ENCODE results near the gene WIPF3.

Gene WIPF3

DNA sequence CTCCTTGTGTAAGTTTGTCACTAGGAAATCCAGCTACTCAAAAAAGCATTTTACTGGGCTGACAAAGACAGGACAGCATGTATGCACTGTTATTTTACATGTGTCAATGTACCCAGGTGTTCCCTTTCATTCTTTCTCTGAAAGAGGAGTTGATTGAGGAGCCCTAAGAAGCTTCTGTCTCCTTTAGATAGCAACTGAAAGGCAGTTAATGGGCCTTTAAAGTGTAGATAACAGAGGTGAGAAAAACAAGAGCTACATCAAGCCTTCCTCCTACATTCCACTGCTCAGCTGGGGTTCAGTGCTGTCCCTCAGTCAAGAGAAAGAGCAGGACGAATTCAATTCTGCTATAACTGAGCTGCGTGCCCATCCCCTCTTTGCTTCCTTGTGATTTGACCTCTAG is 12.8 kb upstream of the WIPF3 start:
- TF ChIP-seq TAF1 (IDR thresholded peaks at IDR 0.05; ENCODE audit: low read depth, low read length): no peak
- no peak for TF ChIP-seq POU2F2 (IDR thresholded peaks at IDR 0.05; ENCODE audit: low read depth, low read length)
- TF ChIP-seq SPI1 (IDR thresholded peaks at IDR 0.05; ENCODE audit: low read depth, low read length): no peak
- TF ChIP-seq POLR2A (IDR thresholded peaks at IDR 0.05; ENCODE audit: low read depth, low read length): no peak
- no peak for TF ChIP-seq POLR2AphosphoS5 (IDR thresholded peaks at IDR 0.05; ENCODE audit: low read depth, low read length)
- no peak for TF ChIP-seq PAX5 (IDR thresholded peaks at IDR 0.05; ENCODE audit: insufficient read depth, low read length, severe bottlenecking)
- DNase-seq (ENCODE audit: insufficient read length, low spot score): no peak
- FAIRE-seq: no peak

DNA sequence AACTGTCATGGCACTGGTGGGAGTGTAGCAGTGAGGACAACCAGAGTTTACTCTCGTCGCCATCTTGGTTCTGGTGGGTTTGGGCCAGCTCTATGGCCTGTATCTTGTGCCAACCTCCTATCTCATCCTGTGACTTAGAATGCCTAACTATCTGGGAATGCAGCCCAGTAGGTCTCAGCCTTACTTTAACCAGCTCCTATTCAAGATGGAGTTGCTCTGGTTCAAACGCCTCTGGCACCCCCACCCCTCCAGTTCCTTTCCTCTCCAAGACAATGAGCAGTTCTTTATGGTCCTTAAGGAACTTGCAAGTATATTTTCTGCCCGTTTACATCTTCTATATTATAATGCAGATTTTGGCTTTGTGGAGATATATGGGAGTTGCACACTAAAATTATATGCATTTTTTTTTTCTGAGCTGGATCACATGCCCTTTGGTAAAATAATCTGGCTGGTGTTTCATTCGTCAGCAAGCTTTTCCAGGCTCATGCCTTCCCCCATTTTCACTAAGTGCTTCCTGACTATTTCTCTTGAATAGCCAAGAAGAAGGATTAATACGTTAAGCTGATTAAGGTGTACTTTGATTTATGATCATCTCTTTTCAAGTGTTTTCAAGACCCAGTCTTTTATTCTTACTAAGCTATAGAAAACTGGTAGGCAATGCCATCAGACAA is 11.2 kb upstream of the WIPF3 start:
- no peak for TF ChIP-seq POLR2A (IDR thresholded peaks at IDR 0.05; ENCODE audit: low read depth, low read length)
- TF ChIP-seq PAX5 (IDR thresholded peaks at IDR 0.05; ENCODE audit: insufficient read depth, low read length, severe bottlenecking): no peak
- TF ChIP-seq SPI1 (IDR thresholded peaks at IDR 0.05; ENCODE audit: low read depth, low read length): no peak
- TF ChIP-seq POU2F2 (IDR thresholded peaks at IDR 0.05; ENCODE audit: low read depth, low read length): no peak
- no peak for TF ChIP-seq POLR2AphosphoS5 (IDR thresholded peaks at IDR 0.05; ENCODE audit: low read depth, low read length)
- TF ChIP-seq TAF1 (IDR thresholded peaks at IDR 0.05; ENCODE audit: low read depth, low read length): no peak
- DNase-seq (ENCODE audit: insufficient read length, low spot score): no peak
- no peak for FAIRE-seq

DNA sequence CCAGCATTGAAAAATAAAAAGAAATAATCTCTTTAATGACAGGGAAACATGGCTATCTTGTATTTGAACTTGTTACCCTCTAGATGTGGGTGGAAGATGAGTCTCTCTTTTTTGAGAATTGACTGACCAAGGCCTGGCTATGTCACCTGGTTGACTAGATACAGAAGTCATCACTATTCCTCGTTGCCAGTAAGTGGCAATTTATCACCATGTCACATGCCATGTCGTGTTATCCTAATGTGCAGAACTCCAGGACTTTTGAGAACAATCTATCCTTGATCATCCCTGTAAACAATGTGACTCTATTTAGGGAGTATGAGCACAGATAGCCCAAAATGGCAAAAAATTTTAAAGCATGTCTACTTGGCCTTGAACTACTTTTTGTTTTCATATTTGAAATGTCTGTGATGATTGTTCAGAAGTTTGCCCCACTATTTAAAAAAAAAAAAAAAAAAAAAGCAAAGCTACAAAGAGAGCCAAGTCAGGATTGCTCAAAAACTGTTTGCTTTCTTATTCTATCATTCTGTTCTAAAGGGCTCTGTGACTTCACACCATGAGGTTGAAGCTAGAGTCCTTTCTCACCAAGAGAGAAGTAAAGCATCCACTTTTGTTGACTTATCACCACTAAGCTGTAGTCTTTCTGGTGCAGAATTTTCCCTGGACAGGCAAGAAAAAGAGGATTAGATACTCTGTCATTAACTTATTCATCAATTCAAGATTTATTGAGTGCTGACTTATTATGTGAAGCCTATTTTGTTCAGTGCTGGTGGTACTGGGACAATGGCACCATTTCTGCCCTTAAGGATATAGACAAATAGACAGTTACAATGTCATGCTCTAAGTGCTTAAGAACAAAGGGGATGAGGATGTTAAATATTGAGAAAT is 10.4 kb upstream of the WIPF3 start:
- no peak for DNase-seq (ENCODE audit: insufficient read length, low spot score)
- no peak for TF ChIP-seq POLR2AphosphoS5 (IDR thresholded peaks at IDR 0.05; ENCODE audit: low read depth, low read length)
- no peak for FAIRE-seq

DNA sequence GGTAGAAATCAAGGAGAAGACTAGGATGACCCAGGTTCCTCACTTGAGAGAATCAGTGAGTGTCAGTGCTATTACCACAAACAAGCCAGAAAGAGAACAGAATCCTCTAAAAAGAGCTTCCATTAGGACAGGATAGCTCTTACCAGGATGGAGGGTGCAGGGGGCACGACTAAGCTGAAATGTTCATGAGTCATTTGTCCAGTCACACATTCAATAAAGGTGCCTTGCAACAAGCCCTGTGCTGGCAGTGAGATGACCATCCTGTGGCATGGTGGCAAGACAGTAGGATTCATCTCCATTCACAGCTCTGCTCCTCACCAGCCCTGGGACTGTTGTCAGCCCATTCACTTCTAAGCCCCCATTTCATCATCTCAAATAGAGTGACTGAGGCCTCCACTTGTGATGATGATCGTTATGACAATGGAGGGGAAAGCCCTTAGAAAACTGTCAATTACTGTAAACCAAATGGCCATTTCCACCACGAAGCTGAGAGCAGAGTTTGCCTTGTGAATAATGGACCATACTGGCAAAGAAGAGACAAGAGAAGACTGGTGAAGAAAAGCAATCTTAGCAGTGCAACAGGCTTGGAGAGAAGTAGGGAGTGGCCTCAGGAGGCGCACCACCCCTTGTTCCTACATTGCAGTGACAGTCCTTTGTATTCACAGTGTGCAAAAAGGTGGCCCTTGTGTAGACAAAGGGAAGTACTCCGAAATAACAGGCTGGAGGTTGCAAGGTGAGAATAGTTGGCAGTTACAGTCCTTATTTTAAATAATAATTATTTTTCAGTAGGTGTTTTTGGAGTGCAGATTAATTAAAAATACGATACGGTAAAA is 9.0 kb upstream of the WIPF3 start:
- no peak for DNase-seq (ENCODE audit: insufficient read length, low spot score)
- TF ChIP-seq POU2F2 (IDR thresholded peaks at IDR 0.05; ENCODE audit: low read depth, low read length) (no peak), PAX5 (IDR thresholded peaks at IDR 0.05; ENCODE audit: insufficient read depth, low read length, severe bottlenecking) (no peak), SPI1 (IDR thresholded peaks at IDR 0.05; ENCODE audit: low read depth, low read length) (no peak), POLR2A (IDR thresholded peaks at IDR 0.05; ENCODE audit: low read depth, low read length) (no peak), TAF1 (IDR thresholded peaks at IDR 0.05; ENCODE audit: low read depth, low read length) (no peak), POLR2AphosphoS5 (IDR thresholded peaks at IDR 0.05; ENCODE audit: low read depth, low read length) (no peak)
- FAIRE-seq: no peak

DNA sequence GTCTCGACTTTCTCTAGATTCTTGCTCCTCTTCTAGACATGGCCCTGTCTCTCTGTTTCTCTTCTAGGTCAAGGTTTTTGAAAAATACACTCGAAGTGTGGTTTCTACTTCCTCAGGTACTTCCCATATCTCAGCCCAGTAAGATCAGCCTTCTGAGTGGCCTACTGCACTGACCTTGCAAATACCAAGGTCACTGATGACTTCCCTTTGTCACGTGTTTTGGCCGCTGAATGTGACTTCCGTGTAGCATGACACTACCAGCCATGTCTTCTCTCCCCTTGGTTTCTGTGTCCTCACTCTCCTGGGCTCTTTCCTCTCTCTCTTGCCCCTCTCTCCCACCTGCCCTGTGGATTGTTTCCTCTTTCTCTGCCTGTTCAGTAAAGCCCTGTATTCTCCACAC is 7.9 kb upstream of the WIPF3 start:
- TF ChIP-seq POU2F2 (IDR thresholded peaks at IDR 0.05; ENCODE audit: low read depth, low read length) (no peak), POLR2A (IDR thresholded peaks at IDR 0.05; ENCODE audit: low read depth, low read length) (no peak), POLR2AphosphoS5 (IDR thresholded peaks at IDR 0.05; ENCODE audit: low read depth, low read length) (no peak), TAF1 (IDR thresholded peaks at IDR 0.05; ENCODE audit: low read depth, low read length) (no peak), PAX5 (IDR thresholded peaks at IDR 0.05; ENCODE audit: insufficient read depth, low read length, severe bottlenecking) (no peak), SPI1 (IDR thresholded peaks at IDR 0.05; ENCODE audit: low read depth, low read length) (no peak)
- FAIRE-seq (no peak), DNase-seq (ENCODE audit: insufficient read length, low spot score) (no peak)

DNA sequence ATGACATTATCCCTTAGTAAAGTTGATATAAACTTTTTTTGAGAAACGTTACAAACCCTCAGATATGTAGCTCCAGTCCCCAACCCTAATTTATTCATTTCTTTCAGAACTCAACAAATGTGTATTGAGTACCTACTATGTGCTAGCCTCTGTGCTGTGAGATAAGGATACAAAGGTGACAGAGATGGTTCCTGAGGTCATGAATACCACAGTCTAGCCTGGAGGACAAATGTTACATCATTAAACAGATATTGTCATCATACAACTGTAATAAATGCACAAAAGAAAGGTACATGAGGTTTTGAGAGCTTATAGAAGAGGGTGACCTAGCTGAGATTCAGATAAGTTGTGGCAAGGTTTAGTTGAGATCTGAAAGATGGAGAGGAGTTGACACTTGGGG is 4.4 kb upstream of the WIPF3 start:
- no peak for TF ChIP-seq POU2F2 (IDR thresholded peaks at IDR 0.05; ENCODE audit: low read depth, low read length)
- no peak for TF ChIP-seq SPI1 (IDR thresholded peaks at IDR 0.05; ENCODE audit: low read depth, low read length)
- TF ChIP-seq POLR2A (IDR thresholded peaks at IDR 0.05; ENCODE audit: low read depth, low read length): no peak
- no peak for TF ChIP-seq POLR2AphosphoS5 (IDR thresholded peaks at IDR 0.05; ENCODE audit: low read depth, low read length)
- no peak for TF ChIP-seq TAF1 (IDR thresholded peaks at IDR 0.05; ENCODE audit: low read depth, low read length)
- TF ChIP-seq PAX5 (IDR thresholded peaks at IDR 0.05; ENCODE audit: insufficient read depth, low read length, severe bottlenecking): no peak
- DNase-seq (ENCODE audit: insufficient read length, low spot score) (no peak), FAIRE-seq (no peak)

DNA sequence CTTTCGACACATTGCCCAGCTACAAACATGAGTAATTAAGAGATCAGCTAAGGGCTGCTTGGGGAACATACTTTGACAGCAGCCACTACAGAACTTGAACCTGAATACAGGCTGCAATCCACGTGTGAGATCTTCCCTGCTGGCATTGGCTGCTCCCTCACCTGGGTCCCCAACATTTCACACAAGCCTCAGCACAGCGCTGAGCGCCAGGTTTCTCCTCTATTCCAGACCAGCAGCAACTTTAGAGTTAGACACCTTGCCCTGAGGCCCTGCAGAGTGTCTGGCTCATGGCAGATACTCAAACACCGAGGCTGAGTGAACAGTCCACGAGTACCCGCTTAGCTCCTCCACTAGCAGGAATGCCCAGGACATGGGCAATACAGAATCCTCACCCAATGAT is 1.3 kb upstream of the WIPF3 start:
- no peak for TF ChIP-seq PAX5 (IDR thresholded peaks at IDR 0.05; ENCODE audit: insufficient read depth, low read length, severe bottlenecking)
- DNase-seq (ENCODE audit: insufficient read length, low spot score) (no peak), FAIRE-seq (no peak)

DNA sequence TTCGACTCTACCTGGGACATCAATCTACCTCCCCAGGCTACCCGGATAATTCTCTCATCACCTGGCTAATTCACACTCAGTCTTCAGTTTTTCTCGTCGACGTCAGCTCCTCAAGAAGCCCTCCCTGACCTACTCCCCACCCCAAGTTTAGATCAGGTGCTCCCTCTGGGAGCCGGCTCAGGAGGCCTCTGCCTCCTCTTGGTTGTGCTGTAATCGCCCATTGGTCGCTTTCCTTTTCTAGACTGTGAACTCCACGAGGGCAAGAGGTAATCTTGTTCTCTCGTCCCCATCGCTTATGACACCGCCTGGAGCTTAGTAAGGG is 461 bp upstream of the WIPF3 start:
- FAIRE-seq (no peak), DNase-seq (ENCODE audit: insufficient read length, low spot score) (no peak)
- TF ChIP-seq SPI1 (IDR thresholded peaks at IDR 0.05; ENCODE audit: low read depth, low read length): no peak

DNA sequence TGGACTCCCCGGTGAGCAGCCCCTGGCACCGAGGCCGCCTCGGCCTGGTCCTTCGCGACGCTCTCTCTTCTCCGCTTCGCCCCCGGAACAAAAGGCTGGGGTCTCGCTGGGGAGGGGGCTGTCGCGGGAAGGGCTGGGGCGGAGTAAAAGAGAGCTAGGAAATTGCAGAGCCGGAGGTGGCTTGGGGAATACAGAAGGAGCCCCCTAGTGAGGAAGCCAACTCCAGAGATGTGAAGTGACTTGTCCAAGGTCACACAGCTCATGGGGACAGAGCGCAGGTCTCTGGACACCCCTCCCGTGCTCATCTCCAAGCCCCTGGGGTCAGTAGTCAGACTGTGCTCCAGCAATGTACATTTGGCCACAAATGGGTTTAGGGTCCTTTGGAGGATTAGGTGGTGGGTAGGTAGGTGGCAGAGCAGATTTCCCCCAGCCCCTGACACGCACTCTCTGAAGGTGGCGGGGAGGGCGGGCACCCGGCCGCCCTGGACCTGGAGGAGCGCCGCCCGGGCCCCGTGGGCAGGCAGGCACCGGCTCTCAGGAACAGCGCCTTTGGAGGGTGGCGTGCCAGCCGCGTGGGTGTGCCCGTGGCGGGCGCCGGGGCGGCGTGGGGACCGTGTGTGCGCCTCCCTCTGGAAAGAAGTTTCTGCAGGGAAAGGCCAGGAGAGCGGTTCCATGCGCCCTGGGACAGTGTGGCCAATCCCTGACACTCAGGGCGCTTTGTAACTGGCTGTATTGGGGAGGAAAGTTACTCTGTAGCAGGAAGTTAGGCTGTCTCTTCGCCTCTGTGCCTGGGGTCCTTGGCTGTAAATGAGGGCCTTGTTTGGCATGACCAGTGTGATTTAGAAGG is 910 bp downstream of the WIPF3 start:
- DNase-seq (ENCODE audit: insufficient read length, low spot score) (no peak), FAIRE-seq (no peak)
- TF ChIP-seq TAF1 (IDR thresholded peaks at IDR 0.05; ENCODE audit: low read depth, low read length) (no peak), POLR2AphosphoS5 (IDR thresholded peaks at IDR 0.05; ENCODE audit: low read depth, low read length) (no peak), POU2F2 (IDR thresholded peaks at IDR 0.05; ENCODE audit: low read depth, low read length) (no peak), POLR2A (IDR thresholded peaks at IDR 0.05; ENCODE audit: low read depth, low read length) (no peak), SPI1 (IDR thresholded peaks at IDR 0.05; ENCODE audit: low read depth, low read length) (no peak), PAX5 (IDR thresholded peaks at IDR 0.05; ENCODE audit: insufficient read depth, low read length, severe bottlenecking) (no peak)

Measured in GM12891 (cell line).